NCI-H526 (cell line): ENCODE measurements around the gene MTCL3.

ENCODE experiments used
- DNase-seq, 2 experiments: peaks; one replicate each; lab custom pipeline; 2025; lab: John Stamatoyannopoulos, UW

The MTCL3 gene

GRCh38 chr6:127515234-127515793 lies 3.8 kb downstream of the MTCL3 start:
- peak; percentile 21 to 67 for DNase-seq

GRCh38 chr6:127514773-127515227 lies 4.3 kb downstream of the MTCL3 start:
- DNase-seq = peak in 1 of 2 experiments; percentile 28

- DNase-seq = peak in 1 of 2 experiments; percentile 25
Observed at GRCh38 chr6:127514179-127514772, 4.9 kb downstream of the MTCL3 start.

GRCh38 chr6:127513425-127513824 lies 5.7 kb downstream of the MTCL3 start:
- no peak for DNase-seq

- DNase-seq = no peak
Observed at GRCh38 chr6:127510876-127511275, 8.3 kb downstream of the MTCL3 start.

GRCh38 chr6:127506894-127507293 lies 12.2 kb downstream of the MTCL3 start:
- no peak for DNase-seq

- DNase-seq = no peak
Observed at GRCh38 chr6:127503022-127503421, 16.1 kb downstream of the MTCL3 start.

GRCh38 chr6:127497410-127497809 lies 21.7 kb downstream of the MTCL3 start:
- DNase-seq = no peak

- DNase-seq = no peak
Observed at GRCh38 chr6:127496471-127496870, 22.7 kb downstream of the MTCL3 start.

- DNase-seq = no peak
Observed at GRCh38 chr6:127494240-127494767, 24.8 kb downstream of the MTCL3 start.

- no peak for DNase-seq
Observed at GRCh38 chr6:127489248-127489647, 29.9 kb downstream of the MTCL3 start.

- DNase-seq = no peak
Observed at GRCh38 chr6:127486934-127487333, 32.2 kb downstream of the MTCL3 start.

GRCh38 chr6:127484212-127484863 lies 34.8 kb downstream of the MTCL3 start:
- DNase-seq = no peak

- peak in 1 of 2 experiments; percentile 2 for DNase-seq
Observed at GRCh38 chr6:127483399-127484055, 35.6 kb downstream of the MTCL3 start.

- DNase-seq = no peak
Observed at GRCh38 chr6:127482325-127482724, 36.8 kb downstream of the MTCL3 start.

GRCh38 chr6:127481628-127482027 lies 37.5 kb downstream of the MTCL3 start:
- no peak for DNase-seq

- DNase-seq = no peak
Observed at GRCh38 chr6:127481111-127481510, 38.0 kb downstream of the MTCL3 start.

- DNase-seq = no peak
Observed at GRCh38 chr6:127477658-127478057, 41.5 kb downstream of the MTCL3 start.

- no peak for DNase-seq
Observed at GRCh38 chr6:127475823-127476176, 43.3 kb downstream of the MTCL3 start.

- no peak for DNase-seq
Observed at GRCh38 chr6:127475135-127475822, 43.9 kb downstream of the MTCL3 start.

GRCh38 chr6:127471379-127472255 lies 47.5 kb downstream of the MTCL3 start:
- DNase-seq = no peak
